Stomach (tissue), 4 donors: ENCODE results near the gene IGF2BP1.

Experiments used
- EP300 ChIP-seq: sonication (generic); formaldehyde crosslinking; IDR thresholded peaks from one replicate; pipeline ENCODE4 v1.6.1; 2017; ENCODE audit warnings: antibody characterized with exemption
- POLR2AphosphoS5 ChIP-seq, 3 donors: sonication (generic); formaldehyde crosslinking; IDR thresholded peaks; one replicate each; pipeline ENCODE4 v1.6.1; 2016; ENCODE audit warnings: antibody characterized with exemption in 3 of 3
- TF ChIP-seq, protein P1 (sequence below), 7 experiments: fragments of 450-650 bp in 4 of 7; fragments of 200-600 bp in 3 of 7; sonication (generic) in 3 of 7; IDR thresholded peaks; one replicate each; pipeline ENCODE4 v1.5.1; 2016 to 2019; ENCODE audit warnings: antibody characterized with exemption in 7 of 7, control low read depth in 2 of 7, mild to moderate bottlenecking in 1 of 7

DNA sequence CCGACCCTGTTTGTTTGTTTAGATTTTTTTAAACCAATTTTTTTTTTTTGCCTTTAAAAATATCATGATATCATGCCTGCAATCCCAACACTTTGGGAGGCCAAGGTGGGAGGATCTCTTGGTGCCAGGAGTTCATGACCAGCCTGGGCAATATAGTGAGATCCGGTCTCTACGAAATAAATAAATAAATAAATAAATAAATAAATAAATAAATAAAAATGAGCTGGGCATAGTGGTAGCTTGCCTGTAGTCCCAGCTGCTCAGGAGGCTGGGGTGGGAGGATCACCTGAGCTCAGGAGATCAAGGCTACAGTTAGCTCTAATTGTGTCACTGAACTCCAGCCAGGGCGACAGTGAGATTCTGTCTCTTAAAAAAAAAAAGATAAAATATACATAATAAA is 8.1 kb upstream of the IGF2BP1 start:
- TF ChIP-seq, protein P1, sequence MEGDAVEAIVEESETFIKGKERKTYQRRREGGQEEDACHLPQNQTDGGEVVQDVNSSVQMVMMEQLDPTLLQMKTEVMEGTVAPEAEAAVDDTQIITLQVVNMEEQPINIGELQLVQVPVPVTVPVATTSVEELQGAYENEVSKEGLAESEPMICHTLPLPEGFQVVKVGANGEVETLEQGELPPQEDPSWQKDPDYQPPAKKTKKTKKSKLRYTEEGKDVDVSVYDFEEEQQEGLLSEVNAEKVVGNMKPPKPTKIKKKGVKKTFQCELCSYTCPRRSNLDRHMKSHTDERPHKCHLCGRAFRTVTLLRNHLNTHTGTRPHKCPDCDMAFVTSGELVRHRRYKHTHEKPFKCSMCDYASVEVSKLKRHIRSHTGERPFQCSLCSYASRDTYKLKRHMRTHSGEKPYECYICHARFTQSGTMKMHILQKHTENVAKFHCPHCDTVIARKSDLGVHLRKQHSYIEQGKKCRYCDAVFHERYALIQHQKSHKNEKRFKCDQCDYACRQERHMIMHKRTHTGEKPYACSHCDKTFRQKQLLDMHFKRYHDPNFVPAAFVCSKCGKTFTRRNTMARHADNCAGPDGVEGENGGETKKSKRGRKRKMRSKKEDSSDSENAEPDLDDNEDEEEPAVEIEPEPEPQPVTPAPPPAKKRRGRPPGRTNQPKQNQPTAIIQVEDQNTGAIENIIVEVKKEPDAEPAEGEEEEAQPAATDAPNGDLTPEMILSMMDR (IDR thresholded peaks at IDR 0.05), result no peak
- no peak for TF ChIP-seq POLR2AphosphoS5 (IDR thresholded peaks at IDR 0.05)
- no peak for TF ChIP-seq EP300
